Stimulated activated CD4-positive, alpha-beta T cell treated with anti-CD3 and anti-CD28 coated beads, TNF-alpha, amount 100 ng/mL, for 4 hours (primary cell): ENCODE results near the gene LRRC7.

Experiments used
- DNase-seq, 3 experiments: peaks; one replicate each; pipeline ENCODE4 v3.0.0-alpha.2; 2020; ENCODE audit warnings: low read depth in 3 of 3

The LRRC7 gene

DNA sequence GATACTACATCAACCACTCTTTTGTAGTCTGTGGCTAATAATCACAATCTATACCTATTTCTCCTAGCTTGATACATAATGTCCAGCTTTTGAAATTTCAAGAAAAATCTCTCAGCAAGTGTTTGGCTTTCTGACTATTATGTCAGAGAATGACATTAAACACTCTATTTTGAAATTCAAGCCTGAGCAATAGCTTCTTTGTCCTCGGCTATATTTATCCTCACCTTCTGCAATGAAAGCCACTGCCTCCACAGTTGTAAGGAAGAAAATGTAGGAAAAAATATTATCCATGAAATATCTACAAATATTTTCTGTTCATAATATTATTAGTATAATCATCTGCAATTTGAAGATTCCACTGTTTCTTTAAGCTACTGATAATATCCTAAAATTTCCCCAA lies 22.1 kb downstream of the LRRC7 start:
- DNase-seq = no peak

DNA sequence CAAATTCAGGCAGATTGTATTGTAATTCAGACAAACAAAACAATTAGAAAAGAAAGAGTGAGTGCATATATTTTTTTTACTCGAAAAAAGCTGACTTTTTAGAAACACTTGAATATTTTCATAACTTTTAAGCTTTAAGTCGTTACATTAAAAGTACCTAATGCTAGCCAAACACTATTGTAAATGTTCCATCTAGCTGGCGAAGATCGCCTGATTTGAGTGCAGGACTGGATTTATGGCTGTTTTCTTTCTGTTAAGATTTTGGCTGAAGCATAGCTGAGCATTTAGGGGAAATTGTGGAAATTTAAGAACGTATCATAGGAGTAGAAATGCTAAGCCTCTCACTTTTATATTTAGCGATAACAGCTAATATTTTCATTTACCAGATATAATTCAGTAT lies 24.6 kb downstream of the LRRC7 start:
- no peak for DNase-seq

DNA sequence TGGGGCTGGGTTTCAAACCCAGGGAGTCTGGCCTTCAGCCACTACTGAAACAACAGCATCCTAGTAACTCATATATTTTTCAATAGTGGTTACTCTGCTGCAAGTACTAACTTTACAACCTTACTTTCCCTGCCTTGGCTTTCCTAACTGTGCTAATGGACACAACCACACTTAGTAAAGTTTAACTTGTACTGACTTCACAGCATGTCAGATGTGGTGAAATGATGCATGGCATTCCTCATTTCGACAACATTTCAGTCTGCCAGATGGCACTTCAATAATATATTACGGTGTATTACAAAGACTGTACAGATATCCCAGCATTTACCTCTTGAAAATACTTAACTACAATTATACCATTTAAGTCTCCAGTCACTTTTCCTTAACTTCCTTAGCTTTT lies 27.8 kb downstream of the LRRC7 start:
- DNase-seq = no peak

DNA sequence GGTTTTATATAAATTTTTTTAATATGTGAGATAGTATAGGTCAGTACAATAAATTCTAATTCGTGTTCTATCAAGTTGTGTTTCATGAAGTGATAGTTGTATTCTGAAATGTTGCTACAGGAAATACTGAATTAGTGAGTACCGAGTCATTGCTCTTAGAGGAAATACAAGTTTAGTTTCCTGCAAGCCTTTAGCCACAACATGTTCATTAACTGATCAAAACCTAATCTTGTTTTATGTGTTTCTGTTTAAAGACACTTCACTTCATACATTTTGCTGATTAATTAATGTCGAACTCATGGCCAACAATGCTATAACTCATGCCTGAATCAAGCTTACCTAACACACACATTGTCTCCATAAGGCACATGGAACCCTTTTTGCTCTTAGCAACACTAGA lies 43.6 kb downstream of the LRRC7 start:
- DNase-seq = no peak

DNA sequence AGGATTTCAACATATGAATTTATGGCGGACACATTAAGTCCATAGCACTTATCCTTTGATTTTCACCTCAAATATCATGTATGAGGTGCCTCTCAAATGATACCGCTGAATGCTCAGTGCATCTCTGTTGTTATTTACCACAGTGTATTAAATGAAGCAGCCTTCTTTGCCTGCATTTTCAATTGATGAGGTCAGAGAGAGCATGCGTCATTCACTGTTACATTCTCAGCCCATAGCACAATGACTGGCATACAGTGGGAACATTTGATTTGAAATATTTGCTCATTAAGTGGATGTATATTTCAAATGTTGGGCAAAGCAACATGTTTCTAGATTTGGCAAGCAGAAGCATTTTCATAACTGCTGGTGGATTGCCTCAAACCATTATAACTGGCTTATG lies 45.7 kb downstream of the LRRC7 start:
- no peak for DNase-seq

DNA sequence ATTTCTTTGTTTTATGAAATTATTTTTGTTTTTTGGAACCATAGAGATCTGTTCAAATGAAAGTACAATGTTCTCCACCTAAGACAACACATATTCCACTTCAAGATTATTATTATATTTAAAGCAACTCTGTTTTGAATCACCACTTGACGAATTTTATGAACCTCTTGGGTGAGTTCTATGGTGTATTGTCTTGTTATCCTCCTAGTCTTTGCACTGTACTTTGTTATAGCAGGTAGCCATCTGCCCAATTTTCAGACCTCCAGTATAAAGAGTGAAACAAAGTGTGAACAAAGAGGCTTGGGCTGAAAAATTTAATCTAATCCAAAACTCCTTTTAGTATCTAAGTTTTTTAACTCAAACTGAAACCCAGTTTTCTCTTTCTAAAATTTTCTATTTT lies 71.0 kb downstream of the LRRC7 start:
- DNase-seq = no peak

DNA sequence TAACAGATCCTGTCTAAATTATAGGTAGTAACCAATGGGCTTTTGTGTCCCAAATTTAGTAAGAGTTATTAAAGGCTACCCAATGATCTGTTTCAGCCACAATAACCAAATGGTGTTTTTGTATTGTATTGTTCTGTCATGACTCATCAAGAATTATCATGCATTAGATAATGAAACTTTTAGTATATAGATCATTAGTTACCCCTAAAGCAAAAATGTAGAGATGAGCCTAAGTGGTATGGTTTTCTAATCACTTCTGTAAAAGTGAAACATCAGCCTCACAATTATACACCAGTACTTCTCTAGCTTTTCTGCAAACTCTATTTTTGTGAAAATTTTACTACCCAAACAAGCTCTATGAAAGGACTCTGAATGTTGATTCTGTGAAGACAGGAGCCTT lies 71.4 kb downstream of the LRRC7 start:
- DNase-seq = no peak

DNA sequence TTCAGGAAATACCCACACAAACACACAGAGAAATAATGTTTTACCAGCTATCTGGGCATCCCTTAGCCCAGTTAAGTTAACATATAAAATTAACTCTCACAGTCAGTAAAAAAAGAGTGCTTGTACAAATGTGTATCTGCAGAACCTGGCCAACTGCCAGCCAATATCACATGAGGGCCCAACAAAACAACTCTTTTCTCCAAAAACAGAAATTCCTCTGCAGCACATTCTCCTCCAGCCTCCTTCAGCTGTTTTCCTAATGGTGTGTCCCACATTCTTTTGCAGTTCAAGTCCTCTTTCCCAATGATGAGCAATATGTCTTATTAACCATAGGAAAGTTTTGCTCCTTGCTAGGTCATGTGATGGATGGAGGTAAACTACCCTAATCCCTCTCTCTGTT lies 75.5 kb downstream of the LRRC7 start:
- DNase-seq = no peak

DNA sequence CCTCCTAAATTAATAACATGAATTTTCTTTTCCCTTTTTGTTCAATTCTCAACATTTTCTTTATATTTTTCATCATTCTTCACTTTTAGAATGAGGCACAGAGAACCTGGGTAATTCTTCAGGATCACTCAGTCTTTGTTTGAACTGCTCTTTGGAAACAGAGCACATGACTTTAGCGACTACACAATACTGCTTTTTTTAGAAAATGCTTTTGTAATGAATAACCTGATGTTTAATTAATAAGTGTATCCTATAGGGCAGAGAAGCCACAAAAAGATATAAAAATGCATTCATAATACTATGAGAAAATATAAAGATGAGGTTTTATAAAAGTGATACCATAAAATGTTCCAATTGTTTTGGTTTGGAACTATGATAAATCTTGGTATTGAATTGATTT lies 77.8 kb downstream of the LRRC7 start:
- DNase-seq = no peak

DNA sequence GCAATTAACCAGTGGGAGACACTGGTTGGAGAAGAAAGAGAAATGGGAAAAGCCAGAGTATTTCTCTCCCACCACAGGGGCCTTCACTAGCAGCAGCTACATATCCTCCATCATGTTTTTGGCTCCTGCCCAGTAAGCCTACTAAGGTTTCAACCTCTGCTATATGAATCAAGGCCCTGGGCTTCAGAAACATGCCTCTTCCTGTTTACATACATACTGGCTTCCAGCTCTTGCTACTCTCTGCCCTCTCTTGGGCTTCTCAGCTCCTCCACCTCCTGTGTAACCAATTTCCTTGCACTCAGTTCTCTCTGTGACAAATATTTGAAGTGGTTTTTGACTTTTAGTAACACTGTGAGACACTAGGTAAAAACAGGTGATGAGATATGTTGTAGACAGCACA lies 80.8 kb downstream of the LRRC7 start:
- peak in 1 of 3 experiments; percentile 0 for DNase-seq

DNA sequence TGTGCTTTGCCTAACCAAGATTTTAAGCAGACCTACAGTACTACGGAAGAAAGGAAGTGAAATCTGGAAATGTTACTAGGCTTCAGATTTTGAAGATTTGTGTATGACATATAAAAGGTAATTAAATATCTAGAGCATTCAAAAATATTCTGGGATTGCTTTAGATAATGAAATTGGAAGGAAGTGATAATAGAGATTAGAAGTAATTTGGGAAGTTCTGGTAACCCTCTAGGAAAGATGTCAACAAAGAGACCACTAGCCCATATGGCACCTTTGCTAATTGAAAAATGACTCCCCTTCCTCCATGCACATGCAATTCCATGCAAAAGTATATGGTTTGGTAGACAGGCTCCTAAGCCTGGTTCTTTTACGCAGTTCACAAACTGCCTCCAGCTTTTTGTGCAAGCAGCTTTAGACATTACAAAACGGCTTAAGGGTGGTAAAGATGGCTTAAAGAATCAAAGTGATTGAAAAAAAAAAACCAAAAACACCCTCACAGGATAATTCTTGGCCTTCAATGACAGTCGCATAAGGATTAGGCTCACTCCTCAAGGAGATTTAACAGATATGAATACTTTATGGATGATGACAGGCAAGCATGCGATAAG lies 81.8 kb downstream of the LRRC7 start:
- no peak for DNase-seq

DNA sequence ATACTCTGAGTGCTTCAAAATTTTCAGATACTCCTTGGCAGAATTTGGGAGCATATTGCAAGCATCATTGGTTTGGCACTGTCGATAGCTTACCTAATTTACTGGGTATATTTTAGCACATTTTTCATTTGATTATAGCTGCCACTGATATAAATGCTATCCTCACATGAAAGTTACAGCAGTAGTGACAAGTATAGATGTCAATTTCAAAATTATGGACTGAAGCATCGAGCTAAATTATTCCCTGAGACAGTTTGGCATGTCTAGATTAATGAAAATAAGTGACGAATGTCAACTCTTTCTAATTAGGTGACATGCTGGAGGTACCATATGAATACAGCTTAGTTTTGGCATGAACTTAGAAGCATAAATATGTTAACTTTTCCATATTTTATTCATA lies 83.1 kb downstream of the LRRC7 start:
- DNase-seq = no peak

DNA sequence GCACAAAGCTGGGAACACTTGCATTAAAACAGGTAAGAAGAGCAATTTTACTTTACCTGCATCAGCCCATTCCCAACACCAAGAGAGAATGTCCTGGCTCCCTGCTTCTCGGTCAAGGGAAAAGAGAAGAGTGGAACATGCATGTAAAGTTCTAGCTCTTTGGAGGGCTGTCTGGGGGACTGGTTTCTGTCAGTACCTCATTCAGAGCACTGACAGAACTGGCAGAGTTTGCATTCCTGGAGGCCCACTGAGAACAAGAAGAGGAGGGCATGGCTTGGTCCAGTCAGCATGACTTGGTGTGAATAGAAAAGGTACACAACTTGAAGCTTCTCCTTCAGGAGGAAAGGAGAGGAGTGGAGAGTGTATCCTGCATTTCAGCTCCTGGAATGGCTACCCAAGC lies 83.9 kb downstream of the LRRC7 start:
- DNase-seq = no peak

DNA sequence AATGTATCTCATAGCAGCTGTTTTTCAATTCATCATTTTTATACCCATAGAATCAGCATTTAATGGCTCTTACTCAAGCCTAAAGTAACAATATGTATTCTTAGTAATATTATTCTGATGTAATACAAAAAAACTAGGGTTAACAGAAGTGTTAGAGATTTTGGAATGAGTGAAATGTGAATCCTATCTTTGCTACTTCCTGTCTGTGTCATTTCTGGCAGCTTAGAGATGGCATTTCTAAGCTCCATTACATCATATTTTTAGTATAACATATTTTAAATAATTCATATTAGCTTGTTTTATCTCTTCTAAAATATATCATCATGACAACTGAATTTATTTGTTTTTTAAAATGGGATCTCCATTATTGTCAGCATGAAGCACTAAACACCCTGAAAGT lies 90.2 kb downstream of the LRRC7 start:
- no peak for DNase-seq

DNA sequence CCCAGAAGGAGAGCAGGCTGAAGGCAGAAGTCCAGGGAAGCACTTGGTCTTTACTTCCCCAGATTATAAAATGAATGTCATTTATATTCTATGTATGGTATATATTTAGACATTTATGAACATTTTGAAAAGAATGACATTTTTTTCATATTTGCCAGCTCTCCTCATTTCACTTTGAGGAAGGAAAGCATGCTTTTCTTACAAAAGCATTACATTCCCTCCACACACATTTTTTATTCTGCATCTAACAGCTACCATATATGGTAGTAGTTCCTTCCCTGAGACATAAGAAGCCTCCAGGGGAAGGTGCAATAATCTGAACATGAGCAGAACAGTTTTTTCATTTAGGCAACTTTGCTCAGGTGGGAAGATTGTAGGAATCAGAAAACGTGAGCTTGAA lies 94.0 kb downstream of the LRRC7 start:
- DNase-seq = no peak

DNA sequence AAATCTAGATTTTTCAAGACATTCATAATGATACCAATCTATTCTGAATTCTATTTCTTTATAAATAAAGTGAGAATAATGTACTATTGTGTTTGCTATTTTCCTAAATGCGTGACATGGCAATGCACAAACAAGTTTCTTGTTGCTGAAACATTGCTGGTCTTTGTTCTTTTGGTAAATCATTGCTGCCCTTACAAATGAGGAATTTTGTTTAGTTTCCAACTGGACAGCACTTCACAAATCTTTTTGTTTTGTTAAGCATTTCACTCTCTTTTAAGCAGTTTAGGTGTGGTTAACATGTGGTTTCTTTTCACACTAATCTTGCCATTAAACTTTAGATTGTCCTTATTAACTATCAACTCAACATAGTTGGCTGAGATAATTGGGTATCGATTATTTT lies 94.6 kb downstream of the LRRC7 start:
- DNase-seq = no peak

DNA sequence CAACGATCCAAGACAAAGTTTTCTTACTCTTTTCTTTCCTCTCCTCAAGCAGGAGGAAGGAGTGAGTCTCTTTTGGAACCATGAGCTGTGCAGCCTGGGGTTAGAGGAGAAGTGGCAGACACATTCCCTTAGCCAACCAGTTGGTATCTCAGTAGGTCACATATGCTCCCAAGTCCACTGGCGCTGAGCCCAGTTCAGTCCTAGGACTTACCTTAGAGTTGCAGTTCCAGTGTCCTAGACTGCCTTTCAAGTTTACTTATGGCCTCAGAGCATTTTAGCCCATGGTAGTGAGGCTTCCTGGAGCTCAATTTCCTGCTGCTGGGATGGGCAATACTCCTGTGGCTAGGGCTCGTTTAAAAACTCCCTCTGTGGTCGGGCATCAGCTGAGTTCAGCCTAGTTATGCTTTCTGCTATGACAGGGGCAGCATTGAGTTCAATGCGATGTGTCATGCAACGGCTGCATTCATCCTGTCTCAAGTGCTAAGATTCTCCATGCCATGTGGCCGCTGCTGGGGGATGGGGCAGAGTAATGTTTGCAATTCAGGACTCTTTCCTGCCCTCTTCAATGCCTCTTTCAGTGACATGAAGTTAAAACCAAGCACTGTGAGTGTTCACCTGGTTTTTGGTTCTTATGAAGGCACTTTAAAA lies 103.8 kb downstream of the LRRC7 start:
- DNase-seq = no peak

DNA sequence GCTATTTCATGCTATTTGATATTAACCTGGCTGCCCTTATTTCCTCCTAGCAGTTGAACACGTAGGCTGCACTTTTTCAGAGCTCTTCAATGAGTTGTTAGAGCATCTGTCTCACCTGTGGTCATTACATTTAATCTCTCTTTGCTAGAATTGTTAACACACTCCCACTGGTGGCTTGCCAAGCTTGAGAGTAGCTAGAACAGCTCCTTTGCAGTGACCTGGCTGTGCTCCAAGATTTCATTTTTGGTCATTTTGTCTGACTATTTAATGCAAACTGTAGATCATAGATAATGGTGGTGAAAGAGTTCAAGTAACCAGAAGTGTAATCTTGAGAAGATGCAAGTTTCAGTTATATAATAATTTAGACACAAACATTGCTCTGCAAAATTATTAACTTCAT lies 105.6 kb downstream of the LRRC7 start:
- no peak for DNase-seq

DNA sequence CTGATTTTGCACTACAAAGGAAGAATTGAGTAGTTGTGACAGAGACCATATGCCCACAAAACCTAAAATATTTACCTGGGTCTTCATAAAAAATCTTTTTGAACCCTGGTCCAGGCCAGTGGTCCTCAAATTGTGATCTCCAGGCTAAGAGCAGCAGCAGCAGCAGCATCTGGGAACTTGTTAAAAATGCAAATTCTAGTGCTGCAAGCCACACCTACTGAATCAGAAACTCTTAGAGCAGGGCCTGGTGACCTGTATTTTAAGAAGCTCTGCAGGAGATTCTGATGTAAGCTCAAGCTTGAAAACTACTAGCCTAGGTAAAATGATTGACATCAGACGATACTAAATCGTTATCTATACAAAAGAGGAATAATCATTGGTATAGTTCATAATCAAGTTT lies 112.2 kb downstream of the LRRC7 start:
- DNase-seq = no peak

DNA sequence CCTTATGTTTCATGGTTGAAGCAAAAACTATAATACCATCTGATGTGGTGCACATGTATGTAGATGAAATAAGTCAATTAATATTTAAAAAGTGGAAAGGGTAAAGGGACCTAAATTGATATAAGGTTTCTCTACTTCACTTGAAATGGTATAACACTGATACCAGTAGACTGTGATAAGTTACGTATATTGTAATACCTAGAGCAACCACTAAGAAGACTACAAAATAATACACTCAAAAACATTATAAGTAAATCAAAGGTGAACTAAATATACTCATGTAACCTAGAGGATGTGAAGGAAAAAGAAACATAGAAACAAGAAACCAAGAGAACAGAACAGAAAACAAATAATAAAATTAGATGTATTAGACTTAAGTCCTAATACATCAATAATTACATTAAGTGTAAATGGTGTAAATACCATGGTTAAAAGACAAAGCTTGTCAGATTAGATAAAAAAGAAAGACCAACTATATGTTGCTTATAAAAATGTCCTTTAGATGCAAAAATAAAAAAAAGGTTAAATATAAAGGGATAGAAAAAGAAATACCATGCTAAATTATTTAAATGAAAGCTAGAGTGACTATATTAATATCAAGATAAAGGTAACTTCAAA lies 118.8 kb downstream of the LRRC7 start:
- no peak for DNase-seq

DNA sequence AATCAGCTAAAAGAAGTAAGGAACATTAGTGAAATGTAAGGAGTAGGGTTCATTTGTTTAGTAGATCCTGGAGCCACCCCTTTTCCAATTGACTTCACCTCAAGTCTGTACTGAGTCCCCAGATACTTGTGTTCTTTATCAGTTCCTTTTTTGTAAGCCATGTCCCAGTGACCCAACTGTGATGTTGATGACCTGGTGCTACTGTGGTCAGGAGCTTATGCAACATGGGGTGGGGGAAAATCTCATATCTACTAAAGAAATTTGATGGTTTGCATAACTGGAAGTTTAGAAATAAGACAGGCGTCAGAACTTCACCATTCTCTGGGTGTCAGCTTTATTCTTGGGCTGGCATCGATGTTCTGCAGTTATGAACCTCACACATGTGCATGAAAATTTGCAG lies 120.5 kb downstream of the LRRC7 start:
- no peak for DNase-seq

DNA sequence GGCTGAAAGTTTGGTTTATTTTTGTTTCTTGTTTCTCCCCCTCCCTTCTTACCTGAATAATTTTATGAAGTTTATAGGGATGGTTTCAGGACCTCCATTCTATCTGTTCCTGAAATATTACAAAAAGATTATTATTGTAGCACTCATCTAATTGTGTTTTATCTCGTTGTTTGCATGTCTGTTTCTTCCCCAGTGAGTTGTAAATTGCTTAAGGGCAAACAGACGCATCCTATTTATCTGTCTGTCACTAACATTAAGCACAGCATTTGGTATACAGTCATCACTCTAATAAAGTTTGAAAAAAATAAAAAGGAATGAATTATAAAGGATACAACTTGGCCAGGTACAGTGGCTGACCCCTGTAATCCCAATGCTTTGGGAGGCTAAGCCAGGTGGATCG lies 123.5 kb downstream of the LRRC7 start:
- no peak for DNase-seq

DNA sequence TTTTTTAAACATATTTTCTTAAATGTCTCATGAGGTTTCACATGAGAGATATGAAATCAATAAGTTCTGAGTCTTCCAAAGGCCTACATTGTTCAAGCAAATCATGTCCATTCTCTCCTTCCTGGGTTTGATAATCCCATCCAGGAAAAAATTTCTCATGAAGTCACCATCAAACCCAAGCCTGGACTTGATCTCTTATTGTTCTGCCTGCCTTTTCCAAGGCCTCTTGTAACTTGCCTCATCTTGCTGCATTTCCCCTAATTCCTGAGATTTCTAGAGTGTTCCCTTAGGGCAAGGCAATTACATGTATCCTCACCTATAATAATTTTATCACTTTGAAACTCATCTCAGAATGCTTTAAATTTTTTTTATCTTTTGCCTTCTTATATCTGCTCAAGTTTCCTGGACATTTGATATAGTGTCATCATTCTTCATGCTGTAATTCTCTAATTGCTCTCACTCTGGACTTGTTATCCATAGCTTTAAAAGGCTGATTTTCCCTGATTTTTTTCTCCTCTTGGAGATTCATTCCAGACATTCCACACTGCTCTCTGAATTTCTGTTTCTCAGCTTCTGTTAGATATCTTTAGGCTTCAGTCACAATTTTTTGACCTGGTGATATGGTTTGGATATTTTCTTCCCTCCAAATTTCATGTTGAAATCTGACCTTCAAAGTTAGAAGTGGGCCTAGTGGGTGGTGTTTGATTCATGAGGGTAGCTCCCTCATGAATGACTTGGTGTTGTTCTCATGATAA lies 126.4 kb downstream of the LRRC7 start:
- DNase-seq = no peak
